Raji (cell line): ENCODE results near the gene ARID5B.

ENCODE experiments used
- POLR2A ChIP-seq: IDR thresholded peaks from 2 replicates; pipeline ENCODE4 v1.6.1; 2011; ENCODE audit warnings: low read depth, low read length, control low read depth; ENCODE audit not compliant: insufficient read depth

The ARID5B gene

DNA sequence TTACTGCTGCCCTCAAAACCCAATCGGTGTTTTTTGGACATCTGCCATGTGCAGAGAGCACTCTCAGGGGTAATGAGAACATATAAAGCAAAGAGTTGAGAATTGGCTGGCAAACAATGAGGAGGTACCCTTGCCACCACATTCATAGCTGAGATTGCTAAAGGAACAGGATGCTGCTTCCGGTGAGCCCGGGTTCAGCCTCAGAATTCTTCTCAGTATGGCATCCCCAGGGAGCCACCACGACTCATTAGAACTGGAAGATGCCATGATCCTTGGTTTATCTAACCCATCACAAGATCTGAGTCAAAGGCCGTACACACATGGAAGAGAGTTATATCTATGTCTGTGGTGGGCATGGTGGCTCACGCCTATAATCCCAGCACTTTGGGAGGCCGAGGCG is 174.4 kb downstream of the ARID5B start:
- no peak for TF ChIP-seq POLR2A

DNA sequence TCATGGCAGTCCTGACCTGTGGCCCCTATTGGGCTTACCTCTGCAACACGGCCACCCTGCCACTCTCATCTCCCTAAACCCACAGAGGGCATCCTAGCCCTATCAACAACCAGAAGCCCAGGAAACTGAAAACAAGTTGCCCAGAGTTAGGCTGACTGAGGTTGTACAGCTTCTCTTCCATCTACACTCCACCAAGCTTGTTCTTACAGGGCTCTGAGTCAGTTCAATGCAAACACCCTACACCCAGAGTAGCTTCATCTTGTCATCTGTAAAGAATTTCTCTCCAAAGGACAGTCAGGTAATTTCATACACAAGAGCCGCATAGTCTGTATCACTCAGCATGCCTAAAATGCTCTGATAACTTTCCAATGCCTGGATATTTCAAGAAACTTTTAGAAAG is 175.4 kb downstream of the ARID5B start:
- TF ChIP-seq POLR2A: no peak

DNA sequence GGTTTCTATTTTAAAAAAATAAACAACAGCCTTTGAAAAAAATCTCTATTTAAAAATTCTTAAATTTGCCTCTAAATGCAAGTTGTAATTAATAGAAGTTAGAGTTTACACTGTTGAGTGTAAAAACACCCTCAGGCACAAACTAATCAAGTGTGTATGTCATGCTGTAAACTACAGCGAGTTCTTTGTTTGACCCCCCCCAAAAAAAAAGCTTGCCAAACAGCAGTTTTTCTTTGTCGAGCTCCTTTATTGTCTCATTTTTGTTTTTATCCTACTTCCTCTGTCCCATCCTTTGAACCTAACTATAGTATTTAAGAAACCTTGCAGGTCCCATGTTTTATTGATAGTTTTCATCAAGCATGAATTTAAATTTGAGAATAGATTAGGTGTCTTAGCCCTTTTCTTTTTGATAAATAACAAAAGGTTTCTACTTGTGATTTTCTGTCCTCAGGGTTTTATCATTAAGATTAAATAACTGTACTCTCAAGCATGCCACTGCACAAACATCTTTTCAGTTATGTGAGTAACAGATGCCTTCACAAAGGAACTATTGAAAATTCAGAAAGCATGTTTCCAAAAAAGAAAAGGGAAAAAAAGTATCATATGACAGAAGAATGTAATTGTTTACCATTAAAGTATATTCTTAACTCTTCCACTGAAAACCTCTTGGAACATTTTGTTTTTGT is 176.0 kb downstream of the ARID5B start:
- no peak for TF ChIP-seq POLR2A

DNA sequence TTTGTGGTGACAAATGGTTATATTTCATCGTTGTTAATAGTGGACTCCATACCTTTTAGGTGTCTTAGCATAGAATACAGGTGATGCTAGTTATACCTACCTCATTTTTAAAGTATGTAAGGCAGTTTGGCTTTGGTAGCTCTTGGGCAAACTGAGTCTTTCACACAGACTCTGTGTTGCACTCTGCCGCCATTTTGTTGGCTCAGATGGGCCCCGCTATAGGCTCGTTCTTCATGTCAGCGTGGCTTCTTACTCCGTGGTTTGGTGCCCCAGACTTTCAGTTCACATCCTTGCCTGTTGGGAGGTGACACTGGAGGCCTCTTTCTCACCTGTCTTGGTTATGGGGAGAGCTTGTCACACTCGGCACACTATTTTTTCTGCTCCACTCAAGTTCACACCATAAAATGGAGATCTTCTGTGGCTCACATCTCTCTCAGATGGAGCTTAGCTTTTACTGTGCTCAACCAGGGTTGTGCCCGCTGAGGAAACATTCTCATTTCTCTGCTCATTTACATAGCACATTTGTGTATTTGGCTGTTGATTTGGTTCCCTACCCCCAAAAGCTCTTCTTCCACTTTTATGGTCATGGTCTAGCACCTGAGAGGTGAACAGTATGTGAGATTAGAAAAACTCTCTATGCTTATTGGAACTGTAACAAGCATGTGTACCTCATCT is 178.5 kb downstream of the ARID5B start:
- TF ChIP-seq POLR2A: peak; percentile 86

DNA sequence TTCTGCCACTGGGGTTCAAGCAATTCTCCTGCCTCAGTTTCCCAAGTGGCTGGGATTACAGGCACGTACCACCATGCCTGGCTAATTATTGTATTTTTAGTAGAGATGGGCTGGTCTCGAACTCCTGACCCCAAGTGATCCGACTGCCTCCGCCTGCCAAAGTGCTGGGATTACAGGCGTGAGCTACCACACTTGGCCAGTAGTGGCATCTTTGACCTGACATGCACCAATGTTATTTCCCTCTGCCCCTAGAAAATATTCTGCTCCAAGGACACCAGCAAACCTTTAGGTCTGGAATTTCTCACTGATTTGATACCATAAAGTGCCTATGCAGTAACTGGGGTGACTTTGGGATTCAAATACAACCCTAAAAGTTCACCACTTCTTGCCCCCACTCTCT is 179.4 kb downstream of the ARID5B start:
- TF ChIP-seq POLR2A: no peak

DNA sequence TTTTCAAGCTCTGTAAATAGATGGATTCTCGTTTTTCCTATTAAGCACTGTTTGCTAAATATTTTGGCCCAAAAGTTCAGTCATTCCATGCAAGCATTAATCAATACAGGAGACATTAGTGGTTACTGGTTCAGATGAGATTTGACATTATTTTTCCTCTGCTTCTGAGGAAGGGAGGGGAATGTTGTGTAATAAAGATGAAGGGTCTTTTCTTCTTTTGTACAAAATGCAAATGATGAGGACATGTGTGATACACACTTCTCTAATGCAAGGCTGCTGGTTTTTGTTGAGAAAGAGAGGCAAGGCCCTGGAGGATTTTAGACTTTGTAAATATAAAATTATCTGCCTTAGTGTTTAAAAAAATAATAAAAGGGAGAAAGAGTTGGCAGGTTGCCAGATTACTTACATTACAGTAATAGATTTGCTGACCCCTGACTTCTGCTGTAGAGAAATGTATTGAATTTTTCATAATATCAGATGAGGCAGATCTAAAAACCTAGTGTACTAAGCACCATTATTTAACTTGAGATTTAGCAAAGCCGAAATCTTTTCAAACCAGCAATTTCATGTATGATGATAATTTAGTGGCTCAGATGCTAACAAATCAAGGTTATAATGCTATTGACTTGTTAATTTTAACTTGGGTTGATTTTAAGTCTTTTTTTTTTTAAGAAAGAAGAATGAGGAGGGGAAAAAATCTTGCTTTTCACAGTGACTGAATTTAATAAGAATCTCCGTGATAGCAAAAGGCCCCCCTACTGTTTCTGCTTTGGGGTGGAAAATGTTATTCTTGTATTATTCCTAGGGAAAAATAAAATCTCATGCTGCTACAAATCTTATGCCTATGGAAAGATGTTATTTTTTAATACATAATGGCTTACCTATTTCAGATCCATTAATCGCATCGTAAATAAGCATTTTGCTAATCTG is 180.1 kb downstream of the ARID5B start:
- TF ChIP-seq POLR2A: no peak

DNA sequence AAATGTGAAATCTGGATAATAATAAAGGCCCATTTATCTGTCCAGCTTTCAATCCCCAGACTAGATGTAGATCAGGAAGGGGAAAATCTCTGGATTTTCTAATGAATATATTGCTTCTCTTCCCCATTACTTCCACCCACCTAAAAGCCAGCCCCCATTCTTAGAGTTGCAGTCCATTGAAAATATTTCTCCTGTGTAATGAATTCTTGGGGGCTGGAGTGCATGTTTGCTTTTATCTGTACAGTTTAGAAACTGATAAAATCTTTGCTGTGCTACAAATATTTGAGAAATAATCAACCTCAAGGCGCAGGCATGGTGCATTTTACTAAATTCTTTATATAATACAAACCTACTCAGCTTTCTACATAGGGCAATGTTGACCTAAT is 180.8 kb downstream of the ARID5B start:
- TF ChIP-seq POLR2A: no peak

DNA sequence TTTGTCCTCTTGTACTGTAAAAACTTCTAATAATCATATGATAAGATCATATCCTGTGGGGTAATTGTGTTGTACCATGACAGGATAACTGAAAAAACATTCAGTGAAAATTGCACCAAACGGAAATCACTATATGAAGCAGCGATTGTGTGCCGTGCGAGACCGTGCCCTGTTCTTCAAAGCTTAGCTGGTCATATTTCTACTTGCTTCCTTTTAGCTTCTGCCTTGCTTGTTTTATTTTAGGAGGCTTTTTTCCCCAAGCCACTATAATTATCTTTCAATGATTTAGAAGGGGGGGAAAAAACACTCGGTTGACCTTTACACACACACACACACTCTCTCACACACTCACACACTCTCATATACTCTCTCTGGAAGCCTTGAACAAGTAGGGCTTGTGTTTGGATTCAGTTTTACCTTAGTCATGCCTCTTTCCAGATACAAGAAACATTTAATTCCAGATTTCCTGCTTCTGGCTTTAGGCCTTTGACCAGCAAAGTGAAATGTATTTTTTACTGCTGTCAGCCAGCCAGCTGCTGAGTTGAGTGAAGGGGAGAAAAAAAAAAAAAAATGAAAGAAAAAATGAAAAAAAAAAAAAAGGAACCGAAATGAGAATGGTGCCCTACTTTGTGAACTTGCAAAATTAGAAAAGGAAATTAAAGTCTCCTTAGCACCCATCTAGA is 181.4 kb downstream of the ARID5B start:
- TF ChIP-seq POLR2A: no peak

DNA sequence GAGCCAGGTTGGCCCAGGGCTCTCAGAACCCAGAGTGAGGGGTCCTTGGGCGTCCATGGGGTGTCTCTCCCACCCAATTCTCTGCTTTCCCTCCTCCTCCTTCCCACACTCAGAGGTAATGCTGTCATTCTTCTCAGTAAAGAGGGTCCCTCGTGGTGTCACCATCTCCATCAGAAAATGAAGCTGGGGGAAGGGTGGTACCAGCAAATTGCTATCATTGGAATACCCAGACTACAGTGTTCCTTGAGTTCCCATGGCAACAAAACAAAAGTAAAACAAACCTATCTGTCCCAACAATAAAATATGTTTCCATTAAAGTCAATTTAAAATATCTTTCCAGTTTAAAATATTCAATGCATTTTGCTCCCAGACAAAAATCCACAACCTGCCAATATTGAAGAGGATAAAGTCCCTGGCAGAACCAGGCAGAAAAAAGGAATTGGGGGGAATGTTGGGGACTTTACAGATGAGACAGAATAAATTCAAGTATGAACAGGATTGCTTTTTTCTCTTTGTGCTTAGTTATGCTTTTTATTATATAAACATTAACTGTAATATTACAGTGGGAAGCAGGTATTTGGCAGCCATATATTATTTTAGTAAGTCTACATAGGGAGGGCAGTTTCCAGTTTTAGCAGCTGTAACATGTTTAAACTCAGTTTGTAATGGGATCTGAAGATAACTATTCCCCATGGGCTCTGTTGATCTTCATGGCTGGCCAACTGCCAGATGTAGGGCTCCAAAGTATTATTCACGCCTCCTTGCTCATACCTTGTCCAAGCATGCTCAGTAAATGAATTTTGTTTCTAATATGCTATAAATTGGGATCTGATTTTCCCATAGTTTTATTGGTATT is 182.1 kb downstream of the ARID5B start:
- no peak for TF ChIP-seq POLR2A

DNA sequence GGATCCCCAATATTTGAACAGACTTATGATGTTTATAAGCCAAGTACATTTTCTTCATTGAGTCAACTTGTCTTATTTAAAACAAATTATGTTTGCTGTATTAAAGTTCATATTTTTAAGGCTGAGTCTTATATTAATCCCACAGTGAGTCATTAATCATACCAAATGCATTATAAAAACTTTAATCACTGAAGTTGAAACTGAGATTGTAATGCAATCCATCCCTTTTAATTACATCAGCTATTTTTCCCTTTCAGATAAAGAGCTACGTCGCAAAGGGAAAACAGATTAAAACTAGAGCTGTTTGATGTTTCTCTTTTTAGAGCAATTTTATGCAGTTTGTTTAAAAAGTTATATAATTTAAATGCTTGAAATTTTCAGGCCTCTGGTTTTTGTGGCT is 183.0 kb downstream of the ARID5B start:
- no peak for TF ChIP-seq POLR2A

DNA sequence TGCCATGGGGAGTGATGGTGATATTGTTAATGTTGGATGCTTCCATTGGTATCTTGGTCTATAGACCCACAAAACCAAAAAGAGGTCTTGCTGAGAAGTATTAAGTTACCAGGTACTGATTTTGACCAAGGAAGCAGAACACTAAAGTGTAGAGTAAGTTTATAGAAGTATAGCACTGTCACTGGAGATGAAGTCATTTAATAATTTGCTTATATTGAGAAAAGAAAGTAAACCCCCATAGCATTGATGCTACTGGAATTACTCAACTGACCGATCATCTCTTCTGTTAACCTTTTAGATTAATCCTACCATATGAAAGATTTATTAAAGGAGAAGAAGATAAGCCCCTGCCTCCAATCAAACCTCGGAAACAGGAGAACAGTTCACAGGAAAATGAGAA is 183.9 kb downstream of the ARID5B start:
- TF ChIP-seq POLR2A: no peak

DNA sequence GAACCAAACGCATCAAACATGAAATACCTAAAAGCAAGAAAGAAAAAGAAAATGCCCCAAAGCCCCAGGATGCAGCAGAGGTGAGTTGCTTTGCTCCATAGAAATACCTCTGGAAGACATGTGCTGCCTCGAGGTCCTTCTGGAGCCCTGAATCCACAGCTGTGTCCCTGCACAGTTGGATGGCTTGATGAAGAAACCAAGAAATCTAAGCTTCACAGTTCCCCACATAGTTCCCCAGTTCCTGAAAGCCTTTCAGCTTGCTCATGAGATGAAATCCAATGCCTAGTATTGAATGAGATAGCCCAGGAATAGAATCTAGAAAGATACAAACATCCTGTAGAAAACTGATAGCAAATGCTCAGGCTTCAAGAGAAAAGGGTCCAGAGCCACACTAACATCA is 184.3 kb downstream of the ARID5B start:
- TF ChIP-seq POLR2A: no peak

DNA sequence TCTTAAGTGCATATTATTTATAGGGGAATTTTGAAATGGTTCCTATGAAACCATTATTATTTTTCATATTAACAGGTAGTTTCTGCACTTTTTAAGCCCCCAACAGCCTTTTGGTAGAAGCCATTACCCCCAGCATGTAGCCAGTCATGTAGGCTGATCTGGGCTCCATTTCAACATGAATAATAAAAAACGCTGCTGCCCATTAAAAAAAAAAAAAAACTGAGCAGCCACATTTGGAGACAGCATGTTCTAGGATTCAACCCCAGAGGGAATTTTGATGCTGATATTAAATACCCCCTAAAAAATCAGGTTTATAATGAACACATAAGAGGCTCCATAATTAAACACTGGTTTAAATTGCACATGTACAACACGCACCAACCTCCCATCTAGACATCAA is 185.8 kb downstream of the ARID5B start:
- TF ChIP-seq POLR2A: no peak

DNA sequence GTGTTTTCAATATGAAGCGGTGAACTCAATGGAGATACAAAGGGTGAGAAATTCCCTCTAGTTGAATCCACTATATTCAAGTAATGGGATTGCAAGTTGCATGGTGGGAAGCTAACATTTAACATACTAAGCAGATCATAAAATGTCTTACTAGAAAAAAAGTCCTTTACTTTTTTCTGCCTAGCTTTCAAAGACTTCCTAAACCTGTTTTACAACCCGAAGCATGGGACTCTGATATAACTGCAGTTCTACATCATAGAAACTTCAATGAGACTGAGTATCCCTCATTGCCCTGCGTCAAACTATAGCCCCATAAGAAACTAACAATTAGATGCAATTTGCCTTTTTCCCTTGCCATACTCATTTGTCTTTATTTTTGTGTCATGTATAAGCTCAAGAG is 187.3 kb downstream of the ARID5B start:
- TF ChIP-seq POLR2A: no peak
